Testis (tissue), 3 donors: ENCODE results near the gene DMBT1. TPM values are rescaled to one million over a fixed set of nuclear protein-coding genes. Genes with fewer than 3 reads are reported as not detected.

Experiments
- DNase-seq: peaks from one replicate; pipeline ENCODE4 v3.0.0-alpha.2; 2019
- H3K27ac ChIP-seq, 2 donors: fragments of 200-600 bp; sonication (generic); one replicate each; pipeline ENCODE4 v1.5.1; 2019
- H3K27me3 ChIP-seq: fragments of 200-600 bp; sonication (generic); one replicate; pipeline ENCODE4 v1.5.1; 2019
- H3K36me3 ChIP-seq: fragments of 200-600 bp; sonication (generic); one replicate; pipeline ENCODE4 v1.5.1; 2017; ENCODE audit warnings: low read depth; ENCODE audit errors: missing control alignments
- H3K4me1 ChIP-seq: fragments of 200-600 bp; sonication (generic); one replicate; pipeline ENCODE4 v1.5.1; 2019
- H3K4me3 ChIP-seq, 2 donors: fragments of 200-600 bp; sonication (generic); one replicate each; pipeline ENCODE4 v1.5.1; 2017 to 2019
- H3K9me3 ChIP-seq: fragments of 200-600 bp; sonication (generic); one replicate; pipeline ENCODE4 v1.5.1; 2017
- POLR2A ChIP-seq: fragments of 450-650 bp; IDR thresholded peaks from one replicate; pipeline ENCODE4 v1.6.1; 2017; ENCODE audit warnings: antibody characterized with exemption, mild to moderate bottlenecking, moderate library complexity
- WGBS, 2 donors: methylation state at CpG; one replicate each; pipeline ENCODE4 v1.1.5; 2018; 5-methylcytosine and 5-hydroxymethylcytosine counted together
- intact Hi-C: fragments of 100-400 bp; cut with DNase I; formaldehyde crosslinking; loops from one replicate; pipeline ENCODE4 v1.15.1; 2023; ENCODE audit warnings: low total_unique reads
- polyA plus RNA-seq: library from polyadenylated mRNA; stranded (reverse); fragments of 350-450 nt; fragmentation: Illumina TruSeq; extraction: RNeasy Lipid Tissue Mini Kit (QIAGEN cat#74804); gene quantifications from one replicate; pipeline ENCODE4 v1.2.3, GENCODE V29; 2014; ENCODE audit warnings: low read depth, low replicate concordance; ENCODE audit not compliant: insufficient read depth
- total RNA-seq, 2 donors: library from RNA; depleted of rRNA; stranded (reverse); fragments of >200 nt; gene quantifications; one replicate each; pipeline ENCODE4 v1.2.3, GENCODE V29; 2016
- TF ChIP-seq, protein P1 (sequence below), 3 experiments: fragments of 450-650 bp in 2 of 3; fragments of 200-600 bp in 1 of 3; sonication (generic) in 1 of 3; IDR thresholded peaks; one replicate each; pipeline ENCODE4 v1.5.1; 2016 to 2019; ENCODE audit warnings: antibody characterized with exemption in 3 of 3, mild to moderate bottlenecking in 2 of 3, moderate library complexity in 1 of 3

The DMBT1 gene
- total and polyA plus RNA-seq, 3 donors from 2014 or later: 0.87 to 2.7 (median 1.2) TPM

DNA sequence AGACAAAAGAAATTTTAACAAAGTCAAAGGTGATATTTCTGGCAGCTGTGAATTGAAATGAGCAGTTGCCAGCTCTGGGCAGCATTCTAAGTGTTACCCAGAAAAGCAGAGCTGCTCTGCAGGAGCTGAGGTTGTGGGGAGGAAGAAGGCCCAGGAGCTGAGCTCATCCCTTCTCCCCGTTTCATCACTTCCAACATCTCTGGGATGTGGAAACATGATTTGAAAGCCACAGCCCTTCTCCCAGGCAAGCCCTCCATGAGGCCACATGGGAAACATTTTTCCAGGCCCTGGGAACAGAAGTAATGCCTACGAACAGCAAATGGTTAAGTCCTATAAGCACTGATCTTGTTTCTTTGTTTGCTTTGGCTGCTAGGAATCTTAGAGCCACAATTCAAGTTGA, 10.9 kb upstream of the DMBT1 start:
- intact Hi-C loops: no loop called here
- 84 to 97% methylated on average over 2 of the region's 2 CpGs for WGBS, 2 donors
- Histone ChIP-seq H3K4me3 (no peak overlapping the region), H3K27me3 (no peaks in the 10 kb centered on the region), H3K27ac (no peak overlapping the region), H3K4me1 (no peaks in the 10 kb centered on the region), H3K36me3 (no peaks in the 10 kb centered on the region), H3K9me3 (no peaks in the 10 kb centered on the region)
- no peak for DNase-seq
- TF ChIP-seq, protein P1, sequence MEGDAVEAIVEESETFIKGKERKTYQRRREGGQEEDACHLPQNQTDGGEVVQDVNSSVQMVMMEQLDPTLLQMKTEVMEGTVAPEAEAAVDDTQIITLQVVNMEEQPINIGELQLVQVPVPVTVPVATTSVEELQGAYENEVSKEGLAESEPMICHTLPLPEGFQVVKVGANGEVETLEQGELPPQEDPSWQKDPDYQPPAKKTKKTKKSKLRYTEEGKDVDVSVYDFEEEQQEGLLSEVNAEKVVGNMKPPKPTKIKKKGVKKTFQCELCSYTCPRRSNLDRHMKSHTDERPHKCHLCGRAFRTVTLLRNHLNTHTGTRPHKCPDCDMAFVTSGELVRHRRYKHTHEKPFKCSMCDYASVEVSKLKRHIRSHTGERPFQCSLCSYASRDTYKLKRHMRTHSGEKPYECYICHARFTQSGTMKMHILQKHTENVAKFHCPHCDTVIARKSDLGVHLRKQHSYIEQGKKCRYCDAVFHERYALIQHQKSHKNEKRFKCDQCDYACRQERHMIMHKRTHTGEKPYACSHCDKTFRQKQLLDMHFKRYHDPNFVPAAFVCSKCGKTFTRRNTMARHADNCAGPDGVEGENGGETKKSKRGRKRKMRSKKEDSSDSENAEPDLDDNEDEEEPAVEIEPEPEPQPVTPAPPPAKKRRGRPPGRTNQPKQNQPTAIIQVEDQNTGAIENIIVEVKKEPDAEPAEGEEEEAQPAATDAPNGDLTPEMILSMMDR (IDR thresholded peaks at IDR 0.05): no peak
- TF ChIP-seq POLR2A: no peak

DNA sequence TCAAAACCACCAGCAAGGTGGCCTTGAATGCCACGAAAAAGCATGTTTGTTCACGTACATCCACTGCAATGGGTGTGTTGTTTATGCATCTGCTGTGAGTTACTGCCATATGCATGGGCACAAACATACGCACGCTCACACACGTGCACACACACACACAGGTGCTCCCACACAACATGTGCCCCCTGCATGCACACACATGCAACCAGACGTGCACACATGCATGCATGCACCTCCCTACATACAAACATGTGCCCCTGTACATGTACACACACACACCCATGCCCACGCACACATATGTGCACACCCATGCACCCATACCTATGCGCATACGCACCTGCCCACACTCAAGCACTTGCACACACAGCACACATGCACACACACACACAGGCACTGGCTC, 10.1 kb upstream of the DMBT1 start:
- Histone ChIP-seq H3K4me3 (no peak overlapping the region), H3K4me1 (no peaks in the 10 kb centered on the region), H3K27ac (no peak overlapping the region), H3K36me3 (no peaks in the 10 kb centered on the region), H3K27me3 (no peaks in the 10 kb centered on the region), H3K9me3 (no peaks in the 10 kb centered on the region)
- TF ChIP-seq, protein P1 (IDR thresholded peaks at IDR 0.05): no peak
- no peak for TF ChIP-seq POLR2A
- intact Hi-C loops: no loop called here
- 75 to 98% methylated on average over 4 to 9 of the region's 9 CpGs for WGBS, 2 donors
- DNase-seq: no peak

DNA sequence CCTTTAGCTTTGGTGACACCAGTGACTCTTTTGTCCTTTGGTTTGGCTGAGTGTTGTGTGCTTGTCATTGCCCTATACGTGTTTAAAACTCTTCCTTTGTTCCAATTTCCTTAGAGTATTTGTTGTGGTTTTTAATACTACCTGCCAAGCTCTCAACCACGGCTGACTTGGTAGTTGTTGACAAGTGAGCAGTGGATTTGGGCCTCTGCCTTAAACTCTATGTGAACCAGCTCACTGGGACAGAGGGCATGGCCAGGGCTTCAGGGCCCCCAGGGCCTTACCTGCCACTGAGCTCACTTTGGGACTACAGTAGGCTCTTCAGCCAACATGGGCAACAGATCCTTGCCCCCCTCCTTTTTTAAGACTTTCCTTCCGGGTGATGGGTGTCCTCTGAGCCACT, 9.6 kb upstream of the DMBT1 start:
- 83 to 87% methylated on average over 3 of the region's 3 CpGs for WGBS, 2 donors
- DNase-seq: no peak
- intact Hi-C loops: no loop called here

DNA sequence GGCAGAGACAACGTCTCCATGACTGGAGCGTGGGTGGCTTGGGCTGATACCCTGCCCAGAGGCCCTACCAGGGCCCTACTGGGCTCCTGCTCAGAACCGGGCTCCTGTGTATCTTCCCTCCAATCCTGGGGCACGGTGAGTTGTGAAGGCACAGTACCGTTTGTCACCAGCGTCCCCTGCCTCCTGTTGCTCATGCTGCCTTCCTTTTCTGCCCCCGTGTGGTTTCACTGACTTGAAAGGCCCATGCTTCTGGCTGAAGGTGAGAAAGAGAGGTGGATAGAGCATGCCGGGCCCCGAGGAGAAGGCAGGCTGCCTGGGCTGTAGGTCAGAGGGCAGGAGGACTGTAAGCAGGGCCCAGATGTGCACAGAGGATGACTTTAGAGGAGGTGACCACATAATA, 9.1 kb upstream of the DMBT1 start:
- H3K4me1 ChIP-seq: no peaks in the 10 kb centered on the region
- H3K27ac ChIP-seq: no peak overlapping the region
- no peaks in the 10 kb centered on the region for H3K36me3 ChIP-seq
- no peaks in the 10 kb centered on the region for H3K27me3 ChIP-seq
- H3K4me3 ChIP-seq: no peak overlapping the region
- WGBS, 2 donors: 72 to 78% methylated on average over 9 of the region's 9 CpGs
- intact Hi-C loops: no loop called here
- DNase-seq: no peak
- no peaks in the 10 kb centered on the region for H3K9me3 ChIP-seq
- TF ChIP-seq POLR2A: no peak
- TF ChIP-seq, protein P1 (IDR thresholded peaks at IDR 0.05): no peak

More for the DNA sequence above, 9.6 kb upstream of the DMBT1 start:
- no peak for TF ChIP-seq POLR2A
- TF ChIP-seq, protein P1 (IDR thresholded peaks at IDR 0.05): no peak
- Histone ChIP-seq H3K36me3 (no peaks in the 10 kb centered on the region), H3K9me3 (no peaks in the 10 kb centered on the region), H3K4me1 (no peaks in the 10 kb centered on the region), H3K27ac (no peak overlapping the region), H3K4me3 (no peak overlapping the region), H3K27me3 (no peaks in the 10 kb centered on the region)

DNA sequence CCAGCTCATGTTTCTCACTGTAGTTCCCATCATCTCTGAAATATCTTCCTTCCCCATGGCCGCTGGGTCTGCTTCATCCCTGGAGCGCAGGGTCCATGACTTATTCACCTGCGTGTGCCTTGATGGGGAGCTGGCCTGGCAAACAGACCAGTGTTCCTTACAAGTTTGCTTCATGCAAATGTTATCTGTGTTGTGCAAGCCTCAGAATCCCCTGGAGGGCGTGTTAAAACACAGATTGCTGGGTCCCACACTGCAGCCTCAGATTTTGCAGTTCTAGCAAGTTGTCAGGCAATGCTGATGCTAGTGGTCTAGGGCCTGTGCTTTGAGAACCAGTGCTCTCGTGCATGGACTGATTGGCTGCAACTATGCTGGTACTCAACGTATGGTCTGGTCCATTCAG, 7.2 kb upstream of the DMBT1 start:
- H3K36me3 ChIP-seq: no peaks in the 10 kb centered on the region
- no peak overlapping the region for H3K4me3 ChIP-seq
- no peaks in the 10 kb centered on the region for H3K4me1 ChIP-seq
- no peak overlapping the region for H3K27ac ChIP-seq
- intact Hi-C loops: no loop called here
- H3K9me3 ChIP-seq: no peaks in the 10 kb centered on the region
- DNase-seq: no peak
- H3K27me3 ChIP-seq: no peaks in the 10 kb centered on the region
- no peak for TF ChIP-seq POLR2A
- TF ChIP-seq, protein P1 (IDR thresholded peaks at IDR 0.05): no peak
- WGBS, 2 donors: 91 to 94% methylated on average over 3 to 6 of the region's 6 CpGs
